ENCODE data around the gene PRKAR2B.

- TF ChIP-seq CTCF (IDR thresholded peaks at IDR 0.05; ENCODE audit: low read depth, low read length, missing input control) (no peak), REST (IDR thresholded peaks at IDR 0.05) (no peak), TAF1 (conservative IDR thresholded peaks at IDR 0.05) (no peak), RAD21 (IDR thresholded peaks at IDR 0.05) (no peak), EGR1 (IDR thresholded peaks at IDR 0.05; ENCODE audit: low read depth in 2 of 2) (no peak), FOXA1 (IDR thresholded peaks at IDR 0.05) (no peak)
Measured at GRCh38 chr7:107161415-107161814, 116.9 kb downstream of the PRKAR2B start.
